Measurements from ENCODE around the gene EBI3. TPM values are rescaled to one million over a fixed set of nuclear protein-coding genes. Genes with fewer than 3 reads are reported as not detected.

The EBI3 gene
- total and polyA plus RNA-seq, 2 experiments from 2014 or later, result not detected

DNA sequence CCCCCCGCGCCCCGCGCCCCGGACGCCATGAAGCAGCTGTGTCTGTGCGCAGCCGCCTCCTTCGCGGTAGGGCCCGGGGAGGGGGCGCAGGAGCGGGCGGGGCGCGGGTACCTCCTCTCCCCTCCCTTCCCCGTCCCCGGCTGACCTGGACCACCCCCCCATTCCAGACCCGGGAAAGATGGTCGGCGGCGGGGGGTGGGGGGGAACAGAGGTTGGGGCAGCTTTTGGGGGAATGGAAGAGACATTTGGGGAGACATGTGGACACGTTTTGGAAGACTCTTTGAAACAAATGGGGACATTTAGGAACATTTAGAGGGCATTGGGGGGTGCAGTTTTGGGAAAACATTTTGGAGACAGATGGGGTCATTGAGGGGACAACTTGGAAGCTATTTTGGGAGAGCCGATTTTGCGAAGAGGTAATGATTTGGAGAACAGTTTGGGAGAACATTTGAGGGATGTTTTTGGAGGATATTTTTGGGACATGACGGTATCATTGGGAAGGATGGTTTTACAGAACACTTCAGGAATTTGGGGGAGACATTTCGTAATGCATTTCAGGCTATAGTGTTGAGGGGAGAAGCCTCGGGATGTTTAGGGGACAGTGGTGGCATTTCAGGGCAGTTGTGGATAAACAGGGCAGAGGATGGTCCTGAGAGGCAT, 30.7 kb upstream of the EBI3 start:
- Histone ChIP-seq H3K4me3 (peak overlapping the region; percentile 43), H3K36me3 (no peaks in the 10 kb centered on the region), H3K4me1 (ENCODE audit: low read depth) (no peaks in the 10 kb centered on the region), H3K27me3 (peaks cover 55% of the 10 kb centered on the region), H3K27ac (no peak overlapping the region), H3K9me3 (ENCODE audit: low read depth) (no peaks in the 10 kb centered on the region)
- no peak for DNase-seq (ENCODE audit: low read depth in 1 of 2, low spot score in 1 of 2)
- TF ChIP-seq, protein P1, sequence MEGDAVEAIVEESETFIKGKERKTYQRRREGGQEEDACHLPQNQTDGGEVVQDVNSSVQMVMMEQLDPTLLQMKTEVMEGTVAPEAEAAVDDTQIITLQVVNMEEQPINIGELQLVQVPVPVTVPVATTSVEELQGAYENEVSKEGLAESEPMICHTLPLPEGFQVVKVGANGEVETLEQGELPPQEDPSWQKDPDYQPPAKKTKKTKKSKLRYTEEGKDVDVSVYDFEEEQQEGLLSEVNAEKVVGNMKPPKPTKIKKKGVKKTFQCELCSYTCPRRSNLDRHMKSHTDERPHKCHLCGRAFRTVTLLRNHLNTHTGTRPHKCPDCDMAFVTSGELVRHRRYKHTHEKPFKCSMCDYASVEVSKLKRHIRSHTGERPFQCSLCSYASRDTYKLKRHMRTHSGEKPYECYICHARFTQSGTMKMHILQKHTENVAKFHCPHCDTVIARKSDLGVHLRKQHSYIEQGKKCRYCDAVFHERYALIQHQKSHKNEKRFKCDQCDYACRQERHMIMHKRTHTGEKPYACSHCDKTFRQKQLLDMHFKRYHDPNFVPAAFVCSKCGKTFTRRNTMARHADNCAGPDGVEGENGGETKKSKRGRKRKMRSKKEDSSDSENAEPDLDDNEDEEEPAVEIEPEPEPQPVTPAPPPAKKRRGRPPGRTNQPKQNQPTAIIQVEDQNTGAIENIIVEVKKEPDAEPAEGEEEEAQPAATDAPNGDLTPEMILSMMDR (IDR thresholded peaks at IDR 0.05; ENCODE audit: low read depth, low read length), result no peak

- Histone ChIP-seq H3K27me3 (peaks cover 50% of the 10 kb centered on the region), H3K36me3 (no peaks in the 10 kb centered on the region), H3K4me3 (no peak overlapping the region), H3K9me3 (ENCODE audit: low read depth) (no peaks in the 10 kb centered on the region), H3K27ac (no peak overlapping the region), H3K4me1 (ENCODE audit: low read depth) (no peaks in the 10 kb centered on the region)
- TF ChIP-seq, protein P1 (IDR thresholded peaks at IDR 0.05; ENCODE audit: low read depth, low read length), result no peak
- DNase-seq (ENCODE audit: low read depth in 1 of 2, low spot score in 1 of 2), result no peak
Measured at GRCh38 chr19:4199699-4200293, 29.5 kb upstream of the EBI3 start.

GRCh38 chr19:4200940-4201542, 28.3 kb upstream of the EBI3 start:
- Histone ChIP-seq H3K27me3 (peaks cover 50% of the 10 kb centered on the region), H3K36me3 (no peaks in the 10 kb centered on the region), H3K4me1 (ENCODE audit: low read depth) (no peaks in the 10 kb centered on the region), H3K27ac (no peak overlapping the region), H3K9me3 (ENCODE audit: low read depth) (no peaks in the 10 kb centered on the region), H3K4me3 (no peak overlapping the region)
- TF ChIP-seq, protein P1 (IDR thresholded peaks at IDR 0.05; ENCODE audit: low read depth, low read length), result no peak
- no peak for DNase-seq (ENCODE audit: low read depth in 1 of 2, low spot score in 1 of 2)

- TF ChIP-seq, protein P1 (IDR thresholded peaks at IDR 0.05; ENCODE audit: low read depth, low read length), result no peak
- Histone ChIP-seq H3K9me3 (ENCODE audit: low read depth) (no peaks in the 10 kb centered on the region), H3K27me3 (peaks cover 45% of the 10 kb centered on the region), H3K4me3 (no peak overlapping the region), H3K4me1 (ENCODE audit: low read depth) (no peaks in the 10 kb centered on the region), H3K36me3 (no peaks in the 10 kb centered on the region), H3K27ac (no peak overlapping the region)
- no peak for DNase-seq (ENCODE audit: low read depth in 1 of 2, low spot score in 1 of 2)
Measured at GRCh38 chr19:4201798-4202197, 27.5 kb upstream of the EBI3 start.

DNA sequence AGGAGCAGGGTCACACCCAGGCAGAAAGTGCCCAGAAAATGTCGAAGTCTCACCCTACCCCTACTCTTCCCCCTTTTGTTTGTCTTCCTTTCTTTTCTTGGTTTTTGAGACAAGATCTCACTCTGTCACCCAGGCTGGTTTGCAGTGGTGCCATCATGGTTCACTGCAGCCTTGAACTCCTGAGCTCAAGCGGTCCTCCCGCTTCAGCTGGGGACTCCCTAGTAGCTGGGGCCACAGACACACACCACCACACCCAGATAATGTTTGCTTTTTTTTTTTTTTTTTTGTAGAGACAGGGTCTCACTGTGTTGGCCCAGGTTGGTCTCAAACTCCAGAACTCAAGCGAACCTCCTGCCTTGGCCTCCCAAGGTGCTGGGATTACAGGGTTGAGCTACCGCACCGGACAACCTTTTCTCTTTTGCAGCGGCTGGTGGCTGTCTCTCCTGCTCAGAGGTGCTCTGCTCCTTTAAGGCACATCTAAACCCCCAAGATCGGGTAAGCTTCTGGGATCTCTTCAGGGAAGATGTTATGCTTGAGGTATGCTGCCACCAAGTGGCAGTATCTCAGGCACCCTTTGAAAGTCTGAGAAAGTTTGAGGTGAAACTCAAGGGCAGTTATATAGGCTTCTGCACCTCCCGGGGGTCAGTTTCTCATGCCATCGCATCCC, 22.4 kb upstream of the EBI3 start:
- no peaks in the 10 kb centered on the region for H3K27me3 ChIP-seq
- TF ChIP-seq, protein P1 (IDR thresholded peaks at IDR 0.05; ENCODE audit: low read depth, low read length), result peak; percentile 26
- no peaks in the 10 kb centered on the region for H3K9me3 ChIP-seq (ENCODE audit: low read depth)
- no peaks in the 10 kb centered on the region for H3K36me3 ChIP-seq
- peak in 1 of 2 donors; percentile 30 for DNase-seq (ENCODE audit: low read depth in 1 of 2, low spot score in 1 of 2)
- H3K4me1 ChIP-seq (ENCODE audit: low read depth), result no peaks in the 10 kb centered on the region
- H3K4me3 ChIP-seq, result no peak overlapping the region
- no peak overlapping the region for H3K27ac ChIP-seq
